Measurements from ENCODE around the gene APCDD1L. TPM values are rescaled to one million over a fixed set of nuclear protein-coding genes. Genes with fewer than 3 reads are reported as not detected.

Gene APCDD1L
- 14.2 and 24.2 TPM in 2 replicates for total RNA-seq (2014; rRNA removed; shearing (Covaris generic))

DNA sequence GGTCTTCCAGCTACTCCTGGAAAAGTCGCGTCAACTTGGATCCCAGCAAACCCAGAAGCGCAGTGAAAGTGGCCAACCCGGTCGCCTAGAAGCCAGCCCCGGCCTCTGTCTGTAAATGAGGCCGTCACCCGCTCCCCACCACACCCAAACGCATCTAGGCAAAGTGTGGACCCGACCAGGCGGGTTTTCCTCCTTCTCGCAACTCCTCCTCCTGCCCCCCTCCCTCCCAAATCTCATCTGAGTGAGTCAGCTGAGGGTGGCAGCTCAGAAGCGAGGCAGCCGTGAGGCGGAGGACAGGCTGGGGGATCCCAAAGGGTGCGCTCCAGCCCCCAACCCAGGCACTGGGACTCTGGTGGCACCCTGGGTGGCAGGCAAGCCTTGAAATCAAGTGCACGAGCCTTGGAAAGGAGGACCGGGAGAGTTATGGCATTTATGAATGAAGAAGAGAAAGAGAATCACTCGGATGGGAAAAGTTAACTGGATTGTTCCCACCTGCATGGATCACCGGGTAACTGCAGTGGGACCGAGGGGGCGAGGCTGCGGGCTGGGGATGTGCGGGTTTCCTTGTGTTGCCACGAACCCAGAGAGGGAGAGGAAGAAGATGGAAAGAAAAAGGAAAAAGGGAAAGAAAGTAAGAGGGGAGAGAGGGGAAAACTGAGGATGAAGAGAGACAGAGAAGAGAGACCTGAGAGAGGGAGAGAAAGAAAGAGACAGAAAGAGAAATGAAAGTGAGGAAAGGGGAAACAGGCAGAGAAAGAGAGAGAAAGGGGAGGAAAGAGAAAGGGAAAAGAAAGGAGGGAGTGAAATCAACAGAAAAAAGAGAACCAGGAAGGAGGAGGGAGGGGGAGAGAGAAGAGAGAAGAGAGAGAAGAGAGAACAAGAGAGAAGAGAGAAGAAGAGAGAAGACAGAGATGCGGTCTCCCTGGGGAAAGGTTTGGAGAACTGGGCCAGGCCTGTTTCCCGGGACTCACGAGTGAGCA is at the start of gene APCDD1L:
Gene APCDD1L (minus strand): TSS at position 167 of the 980 bp plus-strand sequence. CDS start 692 bp downstream, outside the sequence.
- peak; percentile 89 for DNase-seq (ENCODE audit: low read depth)

DNA sequence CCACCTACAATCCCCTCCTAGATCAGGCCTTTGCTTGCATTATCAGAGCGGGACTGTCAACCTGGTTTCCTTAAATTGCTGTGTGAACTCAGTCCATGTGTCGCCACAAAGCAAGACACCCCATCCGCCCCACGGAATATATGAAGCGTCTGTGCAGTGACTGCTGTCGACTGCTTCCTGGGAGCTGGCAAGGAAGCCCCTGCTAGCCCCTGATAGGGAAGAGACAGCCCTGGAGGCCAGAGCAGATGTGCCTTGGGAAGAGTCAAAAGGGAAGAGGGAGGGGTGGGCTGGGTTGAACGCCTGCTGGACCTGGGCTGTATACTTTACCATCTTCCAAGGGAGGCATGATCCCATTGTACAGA is 44.1 kb upstream of the APCDD1L start:
- DNase-seq (ENCODE audit: low read depth), result no peak

DNA sequence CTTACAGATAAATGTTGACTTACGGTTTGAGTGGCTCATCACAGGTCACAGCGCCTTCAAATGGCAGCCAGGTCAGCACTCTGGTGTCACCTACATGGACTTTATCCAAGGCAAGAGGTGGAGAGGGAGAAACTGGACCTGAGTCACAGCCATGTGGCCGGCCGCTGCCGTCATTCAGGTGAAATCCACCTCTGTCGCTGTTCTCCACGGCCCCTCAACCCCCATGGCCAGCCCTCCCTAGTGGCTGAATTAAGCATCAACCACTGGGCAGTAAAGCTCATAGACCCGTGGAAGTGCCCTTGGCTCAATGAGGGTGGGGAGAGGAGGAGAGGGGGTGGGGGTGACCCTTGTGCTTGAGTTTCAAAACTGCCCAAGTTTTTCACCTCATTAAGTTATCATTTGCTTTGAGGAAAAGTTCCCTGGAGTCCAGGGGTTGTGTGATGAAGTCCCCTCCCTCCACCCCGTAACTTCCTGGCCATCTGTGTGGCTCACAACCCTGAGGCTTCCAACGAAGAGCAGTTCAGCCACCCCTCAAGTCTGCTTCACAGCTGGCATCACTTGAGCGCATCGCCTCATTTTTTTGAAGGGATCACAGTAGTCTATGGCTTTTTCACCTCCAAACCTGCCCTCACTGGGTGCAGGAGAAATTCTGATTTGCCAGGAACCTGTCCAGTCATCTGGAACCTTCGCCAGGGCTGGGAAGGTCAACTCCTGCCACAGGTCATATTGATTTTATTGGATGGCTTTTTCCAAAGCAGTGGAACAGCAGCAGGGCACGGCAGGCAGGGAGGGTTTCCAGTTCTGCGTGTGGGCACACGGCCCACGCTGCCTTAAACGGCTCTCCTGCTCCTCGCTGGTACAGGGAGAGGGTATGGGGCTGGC is 43.5 kb upstream of the APCDD1L start:
- DNase-seq (ENCODE audit: low read depth), result no peak

DNA sequence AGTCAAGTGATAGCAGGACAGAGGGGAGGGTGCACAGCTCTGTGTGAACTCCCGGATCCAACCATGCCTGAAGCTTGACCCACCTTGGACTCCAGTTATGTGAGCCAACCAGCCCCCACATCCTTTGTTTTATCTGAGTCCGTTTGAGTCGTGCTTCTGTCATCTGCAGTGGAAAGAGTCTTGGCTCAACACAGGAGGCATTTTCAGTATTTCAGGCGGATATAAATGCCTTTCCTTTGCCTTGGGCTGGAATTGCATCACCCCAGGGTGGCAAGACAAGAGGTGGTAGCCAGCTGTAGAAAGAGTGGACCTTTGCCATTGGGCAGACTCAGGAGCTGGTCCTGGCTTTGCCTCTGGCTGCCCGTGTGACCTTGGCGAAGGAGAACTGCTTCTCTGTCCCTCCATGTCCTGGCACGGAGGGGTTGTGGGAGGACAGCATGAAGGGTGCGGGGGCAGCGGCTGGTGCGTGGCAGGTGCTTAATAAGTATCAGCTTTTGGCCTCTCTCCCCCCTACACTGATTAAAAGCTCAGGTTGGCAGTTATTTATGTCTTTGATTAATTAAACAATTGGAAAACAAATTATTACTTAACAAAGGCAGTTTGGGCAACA is 42.6 kb upstream of the APCDD1L start:
- peak; percentile 60 for DNase-seq (ENCODE audit: low read depth)

DNA sequence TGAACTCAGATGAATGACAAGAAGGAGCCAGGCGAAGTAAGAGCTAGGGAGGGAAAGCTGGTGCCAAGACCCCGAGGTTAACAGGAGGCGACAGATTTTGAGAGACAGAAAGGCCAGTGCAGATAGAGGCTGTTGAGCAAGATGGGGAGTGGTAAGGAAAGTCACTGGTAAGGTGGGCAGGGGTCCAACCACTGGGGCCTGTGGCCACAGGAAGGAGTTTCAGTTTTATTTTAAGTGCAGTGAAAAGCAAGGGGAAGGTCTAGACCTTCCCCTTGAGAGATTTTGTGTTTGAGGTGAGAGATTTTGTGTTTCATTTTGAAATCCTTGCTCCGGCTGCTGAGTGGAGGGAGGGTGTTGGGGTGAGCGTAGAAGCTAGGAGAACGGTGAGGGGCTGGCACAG is 41.8 kb upstream of the APCDD1L start:
- DNase-seq (ENCODE audit: low read depth), result no peak

DNA sequence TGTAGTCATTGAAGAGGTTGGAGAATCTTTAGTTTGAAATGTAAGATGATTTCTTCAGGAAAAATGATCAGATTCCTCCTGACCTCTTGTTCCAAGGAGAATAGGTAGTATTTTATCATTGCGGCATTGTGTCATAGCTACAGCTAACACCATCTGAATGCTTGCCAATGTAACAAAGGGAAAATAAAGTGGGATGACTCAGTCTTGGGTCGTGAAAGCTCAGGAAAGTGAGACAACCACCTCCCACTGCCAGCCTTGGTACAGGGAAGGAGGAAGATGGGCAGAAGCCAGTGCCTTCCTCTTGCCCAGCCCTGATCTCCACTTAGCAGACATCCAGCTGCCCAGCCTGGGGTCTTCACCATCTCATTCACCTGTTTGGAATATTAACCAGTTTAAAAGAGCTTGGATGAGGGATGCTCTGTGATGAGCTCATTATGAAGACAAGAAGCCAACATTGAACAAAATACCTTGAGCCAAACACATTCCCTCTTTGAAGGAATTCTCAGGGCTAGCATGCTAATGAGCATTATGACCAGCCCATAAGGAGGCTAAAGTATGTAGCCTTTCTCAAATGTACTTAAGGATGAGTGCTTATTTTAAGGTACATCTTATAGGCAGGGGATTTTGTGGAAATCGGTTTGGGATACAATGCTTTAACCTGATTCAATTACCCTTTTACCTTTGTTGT is 40.0 kb upstream of the APCDD1L start:
- peak; percentile 98 for DNase-seq (ENCODE audit: low read depth)

DNA sequence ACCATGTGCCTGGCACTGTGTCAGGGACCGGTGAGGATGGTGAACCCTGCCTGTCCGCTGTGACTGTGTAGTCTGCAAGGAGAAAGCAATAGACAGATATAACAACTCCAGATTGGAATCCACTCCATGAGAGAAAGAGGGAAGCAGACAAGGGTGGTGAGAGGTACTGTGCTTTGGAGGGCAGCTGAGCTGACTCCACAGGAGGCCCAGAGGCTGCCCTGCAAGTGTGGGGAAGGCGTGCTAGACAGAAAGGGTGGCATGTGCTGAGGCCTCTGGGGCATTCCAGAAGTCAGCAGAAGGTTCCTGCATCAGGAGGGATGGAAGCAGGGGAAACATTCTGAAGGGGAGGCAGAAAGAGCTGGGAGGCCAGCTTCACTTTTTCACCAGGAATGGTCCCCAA is 39.3 kb upstream of the APCDD1L start:
- DNase-seq (ENCODE audit: low read depth), result peak; percentile 39

DNA sequence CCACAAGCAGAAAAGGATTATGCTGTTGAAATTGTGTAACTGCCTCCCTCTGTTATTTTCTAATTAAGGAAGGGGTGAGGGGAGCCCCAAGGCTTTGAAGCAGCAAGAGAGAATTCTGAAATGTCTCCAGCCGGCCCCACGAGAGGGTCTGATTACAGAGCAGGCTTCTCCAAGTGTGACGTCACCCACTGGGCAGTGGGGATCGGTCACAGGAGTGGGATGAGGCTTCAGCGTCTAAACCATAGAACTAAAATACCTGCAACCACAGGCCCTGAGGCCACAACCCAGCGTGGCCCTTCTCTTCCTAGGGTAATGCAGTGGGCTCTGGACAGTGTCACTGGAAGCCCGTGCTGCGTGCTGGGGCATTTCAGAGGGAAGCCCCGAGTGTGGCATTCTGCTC is 38.6 kb upstream of the APCDD1L start:
- peak; percentile 93 for DNase-seq (ENCODE audit: low read depth)

DNA sequence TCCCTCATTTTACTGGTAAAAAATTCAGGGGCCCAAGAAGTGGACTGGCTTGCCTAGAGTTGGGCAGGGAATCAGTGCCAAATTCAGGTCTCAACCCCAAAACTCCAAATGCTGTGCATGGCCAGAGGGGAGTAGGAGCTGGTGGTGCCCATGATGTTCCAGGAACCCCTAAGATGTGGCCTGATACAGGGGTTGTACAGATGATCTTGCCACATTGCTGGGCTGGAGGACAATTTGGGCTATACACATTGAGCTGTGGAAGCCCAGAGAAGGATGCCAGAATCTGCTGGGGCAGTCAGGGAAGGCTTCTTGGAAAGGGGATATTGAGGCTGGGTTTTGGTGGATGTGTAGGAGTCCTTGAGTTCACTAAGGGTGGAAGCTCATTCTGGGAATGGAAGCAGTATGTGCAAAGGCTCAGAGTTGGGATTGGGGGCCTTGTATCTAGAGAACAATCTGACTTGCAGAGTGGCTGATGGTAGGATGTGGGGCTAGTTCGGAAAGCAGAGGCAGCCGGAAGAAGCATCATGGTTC is 38.0 kb upstream of the APCDD1L start:
- DNase-seq (ENCODE audit: low read depth), result no peak

DNA sequence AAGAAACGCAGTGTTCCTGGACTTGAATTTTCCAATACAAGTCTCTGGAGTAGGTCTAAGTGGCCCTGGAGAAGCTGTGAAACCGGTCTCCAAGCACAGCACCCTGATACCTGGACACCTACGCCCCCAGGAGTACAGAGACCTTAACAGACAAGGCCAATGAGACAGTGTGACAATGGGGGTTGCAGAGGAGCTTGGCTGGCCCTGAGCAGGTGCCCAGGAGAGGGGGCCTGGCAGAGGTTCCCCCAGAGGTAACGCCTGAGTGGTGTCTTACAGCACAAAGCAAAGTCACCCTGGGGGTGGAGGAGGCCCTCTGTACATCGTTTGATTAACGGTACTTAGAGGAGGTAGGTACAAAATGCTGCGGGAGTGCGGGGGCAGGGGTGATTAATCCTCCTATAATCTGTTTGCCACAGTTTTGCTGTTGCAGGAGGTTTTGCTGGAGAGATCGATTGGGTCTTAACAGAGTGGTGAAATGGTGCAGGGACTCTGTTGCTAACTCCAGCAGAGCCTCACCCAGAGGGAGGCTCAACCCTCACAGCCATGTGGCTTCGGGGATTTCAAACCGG is 37.3 kb upstream of the APCDD1L start:
- no peak for DNase-seq (ENCODE audit: low read depth)

DNA sequence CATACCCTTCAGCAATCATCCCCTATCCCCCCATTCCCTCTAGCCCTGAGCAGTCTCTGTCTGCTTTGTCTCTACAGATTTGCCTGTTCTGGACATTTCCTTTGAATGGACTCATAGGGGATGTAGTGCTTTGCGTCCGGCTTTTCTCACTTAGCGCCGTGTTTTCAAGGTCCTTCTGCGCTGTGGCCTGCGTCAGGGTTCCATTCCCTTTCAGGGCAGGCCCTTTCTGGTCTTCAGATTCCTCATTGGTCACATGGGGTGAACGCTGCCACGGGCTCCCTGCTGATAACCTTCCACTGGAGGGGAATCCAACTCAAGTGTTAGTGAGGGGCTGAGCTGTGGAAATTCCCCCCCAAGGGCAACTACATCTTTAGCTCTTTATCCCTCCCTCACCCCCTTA is 36.4 kb upstream of the APCDD1L start:
- no peak for DNase-seq (ENCODE audit: low read depth)

DNA sequence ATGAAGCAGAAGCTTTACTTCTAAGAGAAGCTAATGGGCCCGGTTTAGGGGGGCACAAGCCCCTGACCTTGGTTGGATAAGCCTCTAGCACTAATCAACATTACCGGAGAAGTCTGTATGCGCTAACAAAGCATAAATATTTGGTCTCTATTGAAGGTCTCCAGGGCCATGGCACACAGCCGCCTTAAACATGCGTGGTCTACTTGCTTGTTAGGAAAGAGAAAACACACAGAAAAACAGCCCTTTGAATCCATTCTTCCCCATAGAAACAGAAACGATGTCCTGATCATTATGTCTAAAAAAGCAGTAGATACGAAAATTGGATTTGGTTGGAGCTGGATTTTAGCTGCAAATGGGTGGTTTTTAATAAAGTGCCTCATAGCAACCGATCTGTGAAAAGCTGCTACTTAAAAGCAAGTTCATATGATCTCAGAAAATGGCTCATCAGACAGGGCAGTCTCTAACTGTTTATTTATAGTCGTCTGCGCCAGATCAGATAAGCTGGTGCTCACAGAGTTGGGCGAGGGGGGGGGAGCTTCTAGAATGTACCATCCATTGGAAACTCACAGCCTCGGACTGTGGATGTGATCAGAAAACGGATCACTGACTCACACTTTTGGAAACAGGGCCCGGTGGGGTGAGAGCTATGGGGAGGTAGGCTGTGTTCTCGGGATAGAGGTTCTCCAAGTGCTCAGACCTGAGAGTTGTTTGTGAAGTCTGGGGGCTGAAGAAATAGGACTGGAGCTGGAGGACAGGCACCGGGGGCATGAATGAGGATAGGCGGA is 35.3 kb upstream of the APCDD1L start:
- DNase-seq (ENCODE audit: low read depth), result peak; percentile 99

DNA sequence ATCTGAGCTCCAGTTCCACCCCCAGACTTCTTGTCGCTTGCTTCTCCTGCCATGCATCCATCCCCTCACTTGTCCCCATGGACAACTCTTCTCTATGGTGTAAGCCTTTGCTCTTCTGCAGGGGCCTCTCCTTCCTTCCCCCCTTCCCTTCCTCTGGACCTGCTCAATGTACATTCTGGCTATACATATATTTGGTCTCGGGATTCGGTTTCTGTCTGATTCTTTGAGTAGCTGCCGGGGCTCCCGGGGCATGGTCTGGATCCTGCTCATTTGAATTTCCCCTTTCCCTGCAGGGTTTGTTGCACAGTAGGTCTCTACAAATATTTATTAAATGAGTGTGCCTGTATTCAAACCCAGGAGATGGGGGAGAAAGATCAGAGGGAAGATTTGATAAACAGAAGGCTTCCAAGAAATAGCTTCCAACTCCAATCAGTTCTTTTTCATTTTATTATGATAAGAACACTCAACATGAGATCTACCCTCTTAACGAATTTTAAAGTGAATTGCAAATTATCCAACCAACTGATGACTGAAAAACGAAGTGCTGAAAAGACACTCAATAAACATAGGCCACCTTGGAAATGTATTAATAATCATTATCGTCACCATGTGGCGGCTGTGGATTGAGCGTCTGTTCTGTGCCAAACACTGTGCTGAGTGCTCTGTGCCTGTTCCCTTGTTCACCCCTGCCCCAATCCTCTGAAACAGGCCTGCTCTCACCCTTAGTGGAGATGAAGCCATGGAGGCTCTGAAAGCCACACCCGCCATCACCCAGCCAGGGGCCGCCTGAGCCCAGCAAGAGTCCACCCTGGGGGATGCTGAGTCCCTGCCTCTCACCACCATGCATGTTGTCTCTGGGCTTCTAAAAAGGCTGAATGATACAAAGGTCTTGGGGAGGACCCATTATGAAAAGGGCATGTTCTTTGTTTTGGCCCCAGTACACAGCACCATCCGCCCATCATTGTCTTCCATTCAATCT is 34.3 kb upstream of the APCDD1L start:
- DNase-seq (ENCODE audit: low read depth), result no peak

DNA sequence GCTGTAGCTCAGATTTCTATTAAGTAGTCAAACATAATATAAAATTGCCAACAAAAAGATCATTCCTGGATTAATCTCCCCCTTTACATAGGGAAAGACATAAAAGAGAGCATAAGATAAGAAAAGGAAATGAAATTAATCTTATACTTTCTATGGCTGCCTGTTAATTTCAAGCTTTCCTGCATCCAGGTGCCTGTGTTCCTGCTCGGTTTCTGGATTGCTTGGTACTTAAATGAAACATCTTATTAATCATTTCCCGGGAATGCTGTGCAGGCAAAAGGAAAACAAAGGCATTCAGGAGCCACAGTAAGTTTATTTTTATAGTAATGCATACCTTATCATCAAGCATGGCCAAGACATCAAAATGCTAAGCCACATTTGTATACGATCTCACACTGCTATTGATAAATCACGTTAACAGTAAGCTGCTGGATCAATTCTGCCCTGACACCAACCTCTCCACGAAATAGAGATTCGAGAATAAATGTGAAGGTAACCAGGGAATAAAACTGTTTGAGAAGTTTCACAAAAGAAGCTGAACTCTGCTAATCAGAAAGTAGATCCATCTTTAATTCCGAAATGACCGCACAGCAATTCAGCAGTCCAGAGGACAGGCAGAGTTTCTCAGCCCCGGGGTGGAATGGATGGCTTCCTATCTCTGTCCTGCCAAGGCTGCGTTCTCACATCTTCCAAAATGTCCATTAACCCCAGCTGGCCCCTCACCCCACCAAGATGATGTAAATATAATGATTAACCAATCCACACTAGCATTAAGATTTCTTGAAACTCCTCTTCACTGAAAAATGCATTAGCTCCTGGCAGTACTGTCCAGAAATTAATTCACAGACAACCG is 32.6 kb upstream of the APCDD1L start:
- peak; percentile 71 for DNase-seq (ENCODE audit: low read depth)

DNA sequence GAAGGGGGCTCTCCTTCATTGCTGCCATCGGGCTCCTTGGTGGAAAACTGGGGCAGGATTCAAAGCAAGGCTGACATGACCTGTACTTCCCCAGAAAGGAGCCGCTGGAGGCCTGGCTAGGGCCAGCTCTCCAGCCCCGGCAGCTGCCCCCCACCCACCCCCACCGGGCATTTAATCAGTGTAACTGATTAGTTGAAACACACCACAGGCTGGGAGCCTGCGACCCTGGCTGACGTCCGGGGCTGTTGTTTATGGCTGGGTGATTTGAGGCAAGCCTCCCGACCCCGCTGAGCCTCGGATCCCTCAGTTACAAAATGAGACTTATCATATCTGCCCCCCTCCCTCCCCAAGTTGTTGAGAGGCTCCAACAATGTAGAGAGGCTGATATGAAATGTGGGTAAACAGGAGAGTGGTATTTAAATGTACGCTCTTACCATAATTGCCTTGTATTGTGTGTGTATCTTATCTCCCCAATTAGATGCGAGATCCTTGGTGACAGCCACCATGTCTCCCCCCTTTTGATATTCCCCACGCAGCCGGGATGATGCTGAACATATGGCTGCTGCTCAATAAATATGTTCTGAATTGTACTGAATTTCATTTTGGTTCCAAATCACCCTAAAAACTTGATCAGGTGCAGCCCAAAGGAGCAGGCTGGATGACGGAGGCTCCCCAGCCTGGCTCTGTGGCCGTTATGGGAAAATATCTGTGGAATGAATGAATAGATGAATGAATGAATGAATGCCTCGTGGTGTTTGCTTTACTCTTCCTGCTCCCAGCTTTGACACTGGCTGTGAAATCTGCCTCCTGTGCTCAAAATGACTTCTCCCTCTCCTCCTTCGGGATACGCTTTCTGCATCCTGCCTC is 31.8 kb upstream of the APCDD1L start:
- no peak for DNase-seq (ENCODE audit: low read depth)

DNA sequence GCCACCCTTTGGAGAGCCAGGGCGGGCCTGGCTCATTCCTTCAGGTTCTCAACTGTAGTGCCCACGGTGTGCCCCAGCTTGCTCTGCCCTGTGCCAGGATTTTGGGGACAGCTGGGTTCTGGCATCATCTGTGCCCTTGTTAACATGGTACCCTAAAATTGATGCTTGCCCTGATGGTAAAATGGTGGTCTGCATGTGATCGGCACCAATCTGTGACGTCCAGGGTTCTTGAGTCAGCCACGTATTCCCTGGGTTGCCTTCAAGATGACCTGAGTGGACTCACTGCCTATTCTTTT is 31.2 kb upstream of the APCDD1L start:
- no peak for DNase-seq (ENCODE audit: low read depth)
